Endothelial cell of umbilical vein (primary cell): ENCODE measurements around the gene CNKSR3. TPM values are rescaled to one million over a fixed set of nuclear protein-coding genes. Genes with fewer than 3 reads are reported as not detected.

Experiments
- BruUV-seq: library from RNA; stranded (reverse); fragments of 400-500 nt; replicated peaks from 2 replicates; lab custom pipeline; 2021; lab: Mats Ljungman, UMichigan
- CTCF ChIA-PET: fragments of 300-600, 350-600 bp; sonication (Branson Sonifier 250); formaldehyde crosslinking; loops from one replicate; lab custom pipeline; 2021; ENCODE audit warnings: antibody characterized with exemption, inconsistent platforms; lab: Charles Lee
- POLR2A ChIA-PET: fragments of 300-600, 350-600 bp; sonication (Branson Sonifier 250); formaldehyde crosslinking; loops from one replicate; lab custom pipeline; 2021; ENCODE audit warnings: antibody characterized with exemption, inconsistent platforms; lab: Charles Lee
- DNase-seq: peaks from one replicate; pipeline ENCODE4 v3.0.0-alpha.2; 2011; ENCODE audit warnings: low read depth, low spot score
- FAIRE-seq: peaks from 2 replicates; lab custom pipeline; 2011; peaks lifted over from hg19 to GRCh38; lab: Jason Lieb, UNC
- H2AFZ ChIP-seq: 2 replicates; pipeline ENCODE4 v1.6.0; 2012; ENCODE audit warnings: low read depth, low read length, control low read depth, inconsistent platforms
- H3K27ac ChIP-seq: 2 replicates; pipeline ENCODE4 v1.5.1; 2011; ENCODE audit warnings: low read depth, mild to moderate bottlenecking, control low read depth, low read length, moderate library complexity; ENCODE audit not compliant: insufficient read depth
- H3K27me3 ChIP-seq, 2 experiments: 2 replicates each; pipeline versions ENCODE4 v1.6.0 to v1.6.1; 2011; ENCODE audit warnings: low read length in 2 of 2, mixed read lengths in 1 of 2; ENCODE audit not compliant: control insufficient read depth in 2 of 2, insufficient read depth in 2 of 2
- H3K36me3 ChIP-seq, 2 experiments: 2 replicates in 1 of 2; 3 replicates in 1 of 2; pipeline ENCODE4 v1.5.1; 2011; ENCODE audit warnings: low read length in 2 of 2, mild to moderate bottlenecking in 1 of 2, moderate library complexity in 1 of 2; ENCODE audit not compliant: control insufficient read depth in 2 of 2, insufficient read depth in 2 of 2; ENCODE audit errors: extremely low read depth in 1 of 2
- H3K4me1 ChIP-seq: 3 replicates; pipeline ENCODE4 v1.5.1; 2011; ENCODE audit warnings: mild to moderate bottlenecking, low read length; ENCODE audit not compliant: control insufficient read depth, insufficient read depth; ENCODE audit errors: extremely low read depth
- H3K4me2 ChIP-seq: 2 replicates; pipeline ENCODE4 v1.6.1; 2011; ENCODE audit warnings: low read length, control low read depth, mixed read lengths; ENCODE audit not compliant: insufficient read depth
- H3K4me3 ChIP-seq, 3 experiments: fragments of 200-600 bp in 1 of 3; sonication (generic), shearing (Covaris generic) in 1 of 3; replicated peaks in 1 of 3; 2 replicates each; pipeline ENCODE4 v1.5.1; 2011 to 2016; ENCODE audit warnings: control low read depth in 3 of 3, low read length in 3 of 3, mild to moderate bottlenecking in 2 of 3, inconsistent platforms in 1 of 3, low read depth in 1 of 3, moderate library complexity in 1 of 3; ENCODE audit not compliant: insufficient read depth in 1 of 3
- H3K79me2 ChIP-seq: 2 replicates; pipeline ENCODE4 v1.6.0; 2012; ENCODE audit warnings: low read length, inconsistent platforms; ENCODE audit not compliant: control insufficient read depth, insufficient read depth
- H3K9ac ChIP-seq: replicated peaks from 2 replicates; pipeline ENCODE3; 2011; ENCODE audit warnings: low read length, control low read depth; ENCODE audit not compliant: insufficient read depth; ENCODE audit errors: extremely low read depth
- H3K9me1 ChIP-seq: replicated peaks from 3 replicates; pipeline ENCODE4 v1.6.0; 2011; ENCODE audit warnings: mild to moderate bottlenecking, low read length; ENCODE audit not compliant: control insufficient read depth, insufficient read depth; ENCODE audit errors: extremely low read depth
- H3K9me3 ChIP-seq: replicated peaks from 2 replicates; pipeline ENCODE4 v1.5.1; 2012; ENCODE audit warnings: low read length, inconsistent platforms; ENCODE audit not compliant: control insufficient read depth, insufficient read depth
- H4K20me1 ChIP-seq: replicated peaks from 2 replicates; pipeline ENCODE3; 2011; ENCODE audit warnings: mild to moderate bottlenecking, low read length; ENCODE audit not compliant: control insufficient read depth, insufficient read depth; ENCODE audit errors: extremely low read depth
- EZH2 ChIP-seq: IDR thresholded peaks from 2 replicates; pipeline ENCODE4 v1.6.1; 2012; ENCODE audit warnings: borderline replicate concordance, low read depth, mild to moderate bottlenecking, moderate library complexity, low read length, inconsistent platforms; ENCODE audit not compliant: severe bottlenecking
- FOS ChIP-seq: IDR thresholded peaks from 2 replicates; pipeline ENCODE4 v1.6.1; 2011; ENCODE audit warnings: mild to moderate bottlenecking, low read length, moderate library complexity, borderline replicate concordance; ENCODE audit not compliant: insufficient read depth
- GATA2 ChIP-seq: IDR thresholded peaks from 2 replicates; pipeline ENCODE4 v1.7.0; 2011; ENCODE audit warnings: low read depth, mild to moderate bottlenecking, moderate library complexity, mixed read lengths, low read length; ENCODE audit not compliant: insufficient read length, insufficient read depth
- JUN ChIP-seq: IDR thresholded peaks from 2 replicates; pipeline ENCODE4 v1.6.1; 2011; ENCODE audit warnings: borderline replicate concordance, low read depth; ENCODE audit not compliant: insufficient read length, insufficient read depth
- MAX ChIP-seq: IDR thresholded peaks from 2 replicates; pipeline ENCODE4 v1.6.1; 2011; ENCODE audit not compliant: insufficient read depth, insufficient read length
- MYC ChIP-seq: IDR thresholded peaks from one replicate; pipeline ENCODE4 v1.6.1; 2011; ENCODE audit warnings: mild to moderate bottlenecking, low read depth, low read length
- POLR2A ChIP-seq: IDR thresholded peaks from 2 replicates; pipeline ENCODE4 v1.6.1; 2012; ENCODE audit warnings: low read depth, mild to moderate bottlenecking, control low read depth, low read length
- POLR2AphosphoS5 ChIP-seq: IDR thresholded peaks from 2 replicates; pipeline ENCODE4 v1.6.1; 2012; ENCODE audit warnings: low read depth, mild to moderate bottlenecking, control low read depth, low read length, moderate library complexity; ENCODE audit not compliant: insufficient read depth
- dilution Hi-C: fragments of 300-500 bp; cut with MboI; formaldehyde crosslinking; loops from one replicate; pipeline ENCODE4 v1.15.0; 2019; ENCODE audit warnings: low sequenced_read_pairs; ENCODE audit not compliant: extremely low pct_ligation_motif_present
- intact Hi-C: fragments of 100-400 bp; cut with micrococcal nuclease; formaldehyde crosslinking; loops from one replicate; pipeline ENCODE4 v1.10.0; 2022
- polyA plus RNA-seq, 4 experiments: library from polyadenylated mRNA; depleted of rRNA in 3 of 4; stranded (reverse) in 3 of 4; unstranded in 1 of 4; fragments of >200 nt; gene quantifications; 2 replicates each; pipeline versions ENCODE4 v1.2.1 to v1.2.3, GENCODE V29; 2011 to 2012; ENCODE audit warnings: missing spikeins in 1 of 4
- total RNA-seq: library from RNA; stranded (reverse); gene quantifications from 2 replicates; pipeline ENCODE4 v1.2.3, GENCODE V29; 2021
- TF ChIP-seq, protein P1 (sequence below), 2 donors: IDR thresholded peaks; 1 replicate in 1 of 2; 2 replicates in 1 of 2; pipeline ENCODE4 v1.5.1; 2011; ENCODE audit warnings: low read length in 2 of 2, mild to moderate bottlenecking in 2 of 2, moderate library complexity in 2 of 2, control low read depth in 1 of 2, inconsistent platforms in 1 of 2, low read depth in 1 of 2; ENCODE audit not compliant: insufficient read depth in 1 of 2; ENCODE audit errors: extremely low read depth in 1 of 2

Gene CNKSR3
- total and polyA plus RNA-seq, 2 donors (not counting 3 experiments of a cell fraction or from before 2014, with no cell fraction given), result 2.3 to 15.6 TPM

DNA sequence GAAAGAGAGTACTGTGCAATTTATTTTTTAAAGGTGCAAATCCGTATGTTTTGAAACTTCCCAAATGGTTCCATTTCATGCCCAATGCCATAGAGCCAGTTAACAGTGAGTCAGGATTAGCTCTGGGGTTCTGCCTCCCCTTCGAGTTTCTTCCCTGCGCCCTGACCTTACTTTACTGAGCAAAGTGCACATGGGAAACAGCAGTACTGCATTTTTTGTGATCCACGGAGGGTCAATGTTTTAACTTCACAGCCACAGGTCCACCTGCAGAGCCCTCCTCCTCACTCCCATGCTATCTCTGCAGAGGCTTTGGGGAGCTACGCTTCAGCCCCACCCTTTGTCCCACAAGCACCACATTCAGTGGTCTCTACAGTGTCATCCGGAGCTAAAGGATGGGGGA lies 44.0 kb upstream of the CNKSR3 start:
- no peak for DNase-seq
- ChIA-PET POLR2A (no interaction called here), CTCF (no interaction called here)
- Histone ChIP-seq H3K4me3 (no peak overlapping the region), H3K9me1 (no peaks in the 10 kb centered on the region), H2AFZ (no peak overlapping the region), H3K4me1 (no peaks in the 10 kb centered on the region), H3K79me2 (no peaks in the 10 kb centered on the region), H3K9me3 (no peaks in the 10 kb centered on the region), H4K20me1 (no peaks in the 10 kb centered on the region), H3K36me3 (no peaks in the 10 kb centered on the region), H3K9ac (no peak overlapping the region), H3K27me3 (peaks cover 1 to 2% of the 10 kb centered on the region in 2 experiments), H3K4me2 (no peak overlapping the region), H3K27ac (no peak overlapping the region)
- dilution Hi-C loops, result no loop called here
- intact Hi-C loops, result no loop called here
- no TSS peak for BruUV-seq
- TF ChIP-seq POLR2AphosphoS5 (no peak), EZH2 (no peak), FOS (no peak), JUN (no peak), GATA2 (no peak), MYC (no peak), MAX (no peak), POLR2A (no peak)
- TF ChIP-seq, protein P1, sequence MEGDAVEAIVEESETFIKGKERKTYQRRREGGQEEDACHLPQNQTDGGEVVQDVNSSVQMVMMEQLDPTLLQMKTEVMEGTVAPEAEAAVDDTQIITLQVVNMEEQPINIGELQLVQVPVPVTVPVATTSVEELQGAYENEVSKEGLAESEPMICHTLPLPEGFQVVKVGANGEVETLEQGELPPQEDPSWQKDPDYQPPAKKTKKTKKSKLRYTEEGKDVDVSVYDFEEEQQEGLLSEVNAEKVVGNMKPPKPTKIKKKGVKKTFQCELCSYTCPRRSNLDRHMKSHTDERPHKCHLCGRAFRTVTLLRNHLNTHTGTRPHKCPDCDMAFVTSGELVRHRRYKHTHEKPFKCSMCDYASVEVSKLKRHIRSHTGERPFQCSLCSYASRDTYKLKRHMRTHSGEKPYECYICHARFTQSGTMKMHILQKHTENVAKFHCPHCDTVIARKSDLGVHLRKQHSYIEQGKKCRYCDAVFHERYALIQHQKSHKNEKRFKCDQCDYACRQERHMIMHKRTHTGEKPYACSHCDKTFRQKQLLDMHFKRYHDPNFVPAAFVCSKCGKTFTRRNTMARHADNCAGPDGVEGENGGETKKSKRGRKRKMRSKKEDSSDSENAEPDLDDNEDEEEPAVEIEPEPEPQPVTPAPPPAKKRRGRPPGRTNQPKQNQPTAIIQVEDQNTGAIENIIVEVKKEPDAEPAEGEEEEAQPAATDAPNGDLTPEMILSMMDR (IDR thresholded peaks at IDR 0.05; ENCODE audit: extremely low read depth in 1 of 2, insufficient read depth in 1 of 2, low read depth in 1 of 2, low read length in 2 of 2), result no peak
- FAIRE-seq, result no peak
